ENCODE results near the gene IL17RE. TPM values are rescaled to one million over a fixed set of nuclear protein-coding genes. Genes with fewer than 3 reads are reported as not detected.

Gene IL17RE
- total RNA-seq, 2 experiments from 2014 or later = 1.2 to 1.7 TPM

DNA sequence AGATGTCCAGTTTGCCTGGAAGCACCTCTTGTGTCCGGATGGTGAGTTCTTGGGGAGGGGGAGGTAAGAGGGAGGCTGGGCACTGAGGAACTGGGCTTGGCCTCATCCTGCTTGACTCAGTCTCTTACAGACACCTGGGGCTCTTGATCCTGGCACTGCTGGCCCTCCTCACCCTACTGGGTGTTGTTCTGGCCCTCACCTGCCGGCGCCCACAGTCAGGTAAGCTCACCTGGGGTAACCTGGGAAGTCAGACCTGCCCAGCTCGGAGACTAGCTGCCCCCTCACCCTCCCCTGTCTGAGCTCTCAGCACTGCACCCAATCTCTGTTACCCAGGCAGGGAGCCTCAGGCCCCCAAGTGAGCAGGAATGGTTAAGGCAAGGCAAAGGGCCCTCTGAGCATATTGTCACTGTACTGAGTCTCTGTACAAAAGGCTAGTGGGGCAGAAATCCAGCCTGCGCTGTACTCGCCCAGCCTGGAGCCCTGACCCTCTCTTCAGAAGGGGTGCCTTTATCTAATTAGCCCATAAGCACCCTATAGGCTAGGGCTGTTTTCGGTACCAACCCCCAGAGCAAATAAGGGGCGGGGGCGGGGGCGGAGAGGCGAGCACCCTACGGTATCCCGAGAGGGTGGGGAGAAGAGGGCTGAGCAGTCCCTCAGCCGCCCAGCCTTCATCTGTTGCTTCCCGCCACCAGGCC is 12.1 kb downstream of the IL17RE start:
- Mint-ChIP-seq H3K36me3 (ENCODE audit: low read depth) (no peaks in the 10 kb centered on the region), H3K4me3 (peak overlapping the region; percentile 26), H3K9me3 (no peaks in the 10 kb centered on the region), H3K27ac (no peak overlapping the region), H3K4me1 (ENCODE audit: low read depth) (peaks cover 18% of the 10 kb centered on the region), H3K27me3 (peaks cover 6% of the 10 kb centered on the region)
- CTCF ChIA-PET = interaction anchor here (0.9 to 7.0 kb wide), 5 partner anchors 10 to 69 kb away, joined by 3 to 46 read pairs (median 3); partner anchors contain the start of genes CRELD1 and IL17RE
- POLR2A ChIA-PET = interaction anchor here (0.8 to 1.4 kb wide), 2 partner anchors 18 to 24 kb away, joined by 3 to 7 read pairs; no protein-coding TSS in a partner anchor
- ATAC-seq (peak; percentile 51), DNase-seq (peak; percentile 50)
- intact Hi-C loops (cut with micrococcal nuclease) = no loop called here
- TF ChIP-seq, protein P1, sequence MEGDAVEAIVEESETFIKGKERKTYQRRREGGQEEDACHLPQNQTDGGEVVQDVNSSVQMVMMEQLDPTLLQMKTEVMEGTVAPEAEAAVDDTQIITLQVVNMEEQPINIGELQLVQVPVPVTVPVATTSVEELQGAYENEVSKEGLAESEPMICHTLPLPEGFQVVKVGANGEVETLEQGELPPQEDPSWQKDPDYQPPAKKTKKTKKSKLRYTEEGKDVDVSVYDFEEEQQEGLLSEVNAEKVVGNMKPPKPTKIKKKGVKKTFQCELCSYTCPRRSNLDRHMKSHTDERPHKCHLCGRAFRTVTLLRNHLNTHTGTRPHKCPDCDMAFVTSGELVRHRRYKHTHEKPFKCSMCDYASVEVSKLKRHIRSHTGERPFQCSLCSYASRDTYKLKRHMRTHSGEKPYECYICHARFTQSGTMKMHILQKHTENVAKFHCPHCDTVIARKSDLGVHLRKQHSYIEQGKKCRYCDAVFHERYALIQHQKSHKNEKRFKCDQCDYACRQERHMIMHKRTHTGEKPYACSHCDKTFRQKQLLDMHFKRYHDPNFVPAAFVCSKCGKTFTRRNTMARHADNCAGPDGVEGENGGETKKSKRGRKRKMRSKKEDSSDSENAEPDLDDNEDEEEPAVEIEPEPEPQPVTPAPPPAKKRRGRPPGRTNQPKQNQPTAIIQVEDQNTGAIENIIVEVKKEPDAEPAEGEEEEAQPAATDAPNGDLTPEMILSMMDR (IDR thresholded peaks at IDR 0.05) = no peak

DNA sequence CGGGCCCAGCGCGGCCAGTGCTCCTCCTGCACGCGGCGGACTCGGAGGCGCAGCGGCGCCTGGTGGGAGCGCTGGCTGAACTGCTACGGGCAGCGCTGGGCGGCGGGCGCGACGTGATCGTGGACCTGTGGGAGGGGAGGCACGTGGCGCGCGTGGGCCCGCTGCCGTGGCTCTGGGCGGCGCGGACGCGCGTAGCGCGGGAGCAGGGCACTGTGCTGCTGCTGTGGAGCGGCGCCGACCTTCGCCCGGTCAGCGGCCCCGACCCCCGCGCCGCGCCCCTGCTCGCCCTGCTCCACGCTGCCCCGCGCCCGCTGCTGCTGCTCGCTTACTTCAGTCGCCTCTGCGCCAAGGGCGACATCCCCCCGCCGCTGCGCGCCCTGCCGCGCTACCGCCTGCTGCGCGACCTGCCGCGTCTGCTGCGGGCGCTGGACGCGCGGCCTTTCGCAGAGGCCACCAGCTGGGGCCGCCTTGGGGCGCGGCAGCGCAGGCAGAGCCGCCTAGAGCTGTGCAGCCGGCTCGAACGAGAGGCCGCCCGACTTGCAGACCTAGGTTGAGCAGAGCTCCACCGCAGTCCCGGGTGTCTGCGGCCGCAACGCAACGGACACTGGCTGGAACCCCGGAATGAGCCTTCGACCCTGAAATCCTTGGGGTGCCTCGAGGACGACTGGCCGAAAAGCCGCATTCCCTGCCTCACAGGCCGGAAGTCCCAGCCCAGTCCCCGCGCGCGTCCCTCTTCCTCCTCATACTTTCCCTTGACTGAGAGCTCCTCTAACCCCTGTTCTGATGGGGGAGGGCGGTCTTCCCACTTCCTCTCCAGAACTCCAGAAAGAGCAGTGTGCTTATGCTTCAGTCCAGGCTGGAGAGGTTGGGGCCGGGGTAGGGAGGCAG is 12.8 kb downstream of the IL17RE start:
- ATAC-seq (peak; percentile 34), DNase-seq (peak; percentile 32)
- ChIA-PET CTCF (interaction anchor here (1.0 to 7.0 kb wide), 3 partner anchors 17 to 67 kb away, joined by 3 to 46 read pairs (median 3); partner anchors contain the start of gene CRELD1), POLR2A (interaction anchor here (0.7 to 1.4 kb wide), 7 partner anchors 10 to 123 kb away, joined by 3 to 5 read pairs (median 4); partner anchors contain the start of genes ARPC4, IL17RE and TADA3)
- TF ChIP-seq, protein P1 (IDR thresholded peaks at IDR 0.05) = peak; percentile 24
- no peaks in the 10 kb centered on the region for H3K36me3 Mint-ChIP-seq (ENCODE audit: low read depth)
- H3K27me3 Mint-ChIP-seq = peaks cover 6% of the 10 kb centered on the region
- H3K4me3 Mint-ChIP-seq = peak overlapping the region; percentile 70
- H3K4me1 Mint-ChIP-seq (ENCODE audit: low read depth) = peaks cover 17% of the 10 kb centered on the region
- H3K27ac Mint-ChIP-seq = peak overlapping the region; percentile 25
- H3K9me3 Mint-ChIP-seq = no peaks in the 10 kb centered on the region
- intact Hi-C loops (cut with micrococcal nuclease) = no loop called here

DNA sequence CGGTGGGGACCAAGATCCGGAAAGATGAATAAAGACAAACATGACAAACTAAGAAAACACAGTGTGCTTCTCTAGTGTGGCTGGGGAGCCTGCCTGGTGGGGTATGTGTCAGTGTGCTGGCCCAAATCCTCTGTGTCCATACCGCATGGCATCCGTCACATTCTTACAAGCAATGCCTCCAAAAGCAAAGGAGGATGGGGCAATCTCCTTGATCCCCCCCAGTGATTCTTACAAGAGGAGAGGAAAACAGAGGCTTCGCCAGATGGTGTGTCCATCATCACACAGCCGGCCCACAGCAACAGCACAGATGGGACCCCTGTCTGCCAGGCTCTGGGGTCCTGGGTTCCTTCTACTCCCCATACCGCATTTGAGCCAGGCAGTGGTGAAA is 13.7 kb downstream of the IL17RE start:
- no peaks in the 10 kb centered on the region for H3K9me3 Mint-ChIP-seq
- no peak for DNase-seq
- intact Hi-C loops (cut with micrococcal nuclease) = no loop called here
- ATAC-seq = peak; percentile 8
- H3K27ac Mint-ChIP-seq = no peak overlapping the region
- ChIA-PET POLR2A (interaction anchor here (0.7 to 1.4 kb wide), 5 partner anchors 9 to 25 kb away, joined by 3 to 5 read pairs (median 4); partner anchors contain the start of gene IL17RE), CTCF (interaction anchor here (0.5 to 7.0 kb wide), 3 partner anchors 16 to 80 kb away, joined by 3 to 46 read pairs (median 3); partner anchors contain the start of gene CRELD1)
- H3K4me1 Mint-ChIP-seq (ENCODE audit: low read depth) = peaks cover 17% of the 10 kb centered on the region
- H3K4me3 Mint-ChIP-seq = peak overlapping the region; percentile 70
- TF ChIP-seq, protein P1 (IDR thresholded peaks at IDR 0.05) = no peak
- H3K27me3 Mint-ChIP-seq = peaks cover 6% of the 10 kb centered on the region
- no peaks in the 10 kb centered on the region for H3K36me3 Mint-ChIP-seq (ENCODE audit: low read depth)

DNA sequence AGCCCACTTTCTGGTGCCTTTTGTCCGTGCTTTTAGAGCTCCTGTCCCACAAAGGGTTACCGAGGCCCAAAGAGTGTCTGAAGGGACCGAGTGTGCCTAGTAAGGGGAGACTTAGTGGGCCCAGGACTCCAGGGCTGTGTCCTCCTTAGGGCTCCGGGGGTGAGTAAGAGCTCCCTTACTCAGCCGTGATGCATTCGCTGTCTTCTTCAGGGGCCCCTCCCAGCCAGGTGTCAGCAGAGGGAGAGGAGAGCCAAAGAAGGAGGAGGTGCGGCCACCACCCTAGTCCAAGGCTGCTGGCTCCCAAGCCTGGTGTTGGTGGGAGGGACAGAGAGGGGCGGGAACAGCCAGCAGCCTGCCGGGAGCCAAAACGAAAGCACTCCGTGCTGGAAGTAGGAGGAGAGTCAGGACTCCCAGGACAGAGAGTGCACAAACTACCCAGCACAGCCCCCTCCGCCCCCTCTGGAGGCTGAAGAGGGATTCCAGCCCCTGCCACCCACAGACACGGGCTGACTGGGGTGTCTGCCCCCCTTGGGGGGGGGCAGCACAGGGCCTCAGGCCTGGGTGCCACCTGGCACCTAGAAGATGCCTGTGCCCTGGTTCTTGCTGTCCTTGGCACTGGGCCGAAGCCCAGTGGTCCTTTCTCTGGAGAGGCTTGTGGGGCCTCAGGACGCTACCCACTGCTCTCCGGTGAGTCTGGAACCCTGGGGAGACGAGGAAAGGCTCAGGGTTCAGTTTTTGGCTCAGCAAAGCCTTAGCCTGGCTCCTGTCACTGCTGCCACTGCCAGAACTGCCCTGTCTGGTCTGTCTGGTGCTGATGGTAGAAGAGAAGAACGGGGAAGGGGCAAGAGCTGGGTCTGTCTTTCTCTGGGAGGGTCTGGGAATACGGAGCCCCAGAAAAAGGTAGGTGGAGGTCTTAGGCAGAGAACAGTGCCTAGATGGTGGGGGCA is 14.4 kb downstream of the IL17RE start, which contains the start of gene IL17RC:
Gene IL17RC, plus strand, starts transcription at position 365 of the 947 bp plus-strand sequence. Its CDS starts 218 bp downstream, at position 583.
- Mint-ChIP-seq H3K4me1 (ENCODE audit: low read depth) (peaks cover 16% of the 10 kb centered on the region), H3K27me3 (peaks cover 3% of the 10 kb centered on the region), H3K27ac (no peak within 1 kb of the TSS), H3K4me3 (peak within 1 kb of the TSS; percentile 70), H3K9me3 (no peaks in the 10 kb centered on the region), H3K36me3 (ENCODE audit: low read depth) (no peaks in the 10 kb centered on the region)
- ATAC-seq (peak; percentile 77), DNase-seq (peak; percentile 65)
- ChIA-PET CTCF (interaction anchor here (0.5 kb wide), 1 partner anchor 79 kb away, joined by 3 read pairs; no protein-coding TSS in a partner anchor), POLR2A (interaction anchor here (1.4 kb wide), 1 partner anchor 26 kb away, joined by 5 read pairs; no protein-coding TSS in a partner anchor)
- TF ChIP-seq, protein P1 (IDR thresholded peaks at IDR 0.05) = no peak
- intact Hi-C loops (cut with micrococcal nuclease) = no loop called here

All from activated CD8-positive, alpha-beta T cell treated with anti-CD3 and anti-CD28 coated beads for 36 hours (primary cell).